ENCODE measurements around the gene MORN4.
A peak's percentile ranks its signal among the peaks of the same experiment; 100 is the strongest.

Gene MORN4

DNA sequence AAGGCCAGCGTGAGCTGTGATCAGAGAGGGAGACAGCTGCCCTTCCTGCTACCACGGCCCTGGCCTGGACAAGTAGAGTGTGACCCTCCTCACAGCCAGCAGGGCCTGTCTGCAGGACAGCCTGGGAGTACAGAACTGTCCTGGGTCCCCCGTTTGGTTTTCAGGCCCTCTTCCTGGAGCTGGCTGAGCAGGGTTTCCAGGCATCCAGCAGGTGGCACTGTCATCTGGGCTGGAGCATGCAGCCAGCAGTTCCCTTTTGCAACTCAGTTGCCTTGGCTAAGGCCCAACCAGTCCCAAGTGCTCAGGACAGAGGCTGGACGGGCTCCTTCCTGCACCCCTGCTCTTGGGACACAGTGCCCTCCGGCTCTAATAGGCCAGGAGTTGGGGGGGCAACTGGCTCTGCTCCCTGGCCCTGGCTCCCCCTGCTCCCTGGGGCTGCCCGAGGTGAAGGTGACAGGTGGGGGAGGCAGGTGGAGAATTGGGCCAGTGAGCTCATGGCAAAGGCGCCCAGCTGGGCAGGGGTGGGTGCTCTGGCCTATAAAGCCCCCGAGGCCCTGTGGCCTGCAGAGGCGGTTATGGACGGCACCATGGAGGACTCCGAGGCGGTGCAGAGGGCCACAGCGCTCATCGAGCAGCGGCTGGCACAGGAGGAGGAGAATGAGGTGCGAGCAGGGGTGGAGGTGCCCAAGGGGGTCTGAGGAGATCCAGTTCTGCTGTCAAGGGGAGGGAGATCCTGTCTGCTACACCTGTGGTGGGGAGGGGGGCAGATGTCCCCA is 60.9 kb downstream of the MORN4 start, which contains the start of gene ANKRD2:
Gene ANKRD2 (plus strand): TSS at position 566 of the 776 bp plus-strand sequence. CDS start 10 bp downstream, at position 576.
- H3K36me3 ChIP-seq (ENCODE audit: insufficient read depth), result no peaks in the 10 kb centered on the region
- H3K27ac ChIP-seq, result no peak within 1 kb of the TSS
- no peaks in the 10 kb centered on the region for H3K4me1 ChIP-seq (ENCODE audit: low read depth, poor library complexity, severe bottlenecking)
- H3K4me2 ChIP-seq, result no peak within 1 kb of the TSS
- TF ChIP-seq CTCF (conservative IDR thresholded peaks at IDR 0.05; ENCODE audit: low read depth, low read length), result peak; percentile 75
- no peaks in the 10 kb centered on the region for H3K27me3 ChIP-seq (ENCODE audit: insufficient read depth, low read depth)
- H3K9ac ChIP-seq, result no peak within 1 kb of the TSS
- no peaks in the 10 kb centered on the region for H4K20me1 ChIP-seq (ENCODE audit: insufficient read depth)
- H3K79me2 ChIP-seq (ENCODE audit: insufficient read depth, low read depth), result no peaks in the 10 kb centered on the region
- no peak within 1 kb of the TSS for H3K4me3 ChIP-seq (IDR thresholded peaks at IDR 0.05; ENCODE audit: insufficient read depth, low read depth, low read length)
- peak within 1 kb of the TSS; percentile 25; the same call in 1 of the 2 replicates for H2AFZ ChIP-seq (ENCODE audit: low read depth)

DNA sequence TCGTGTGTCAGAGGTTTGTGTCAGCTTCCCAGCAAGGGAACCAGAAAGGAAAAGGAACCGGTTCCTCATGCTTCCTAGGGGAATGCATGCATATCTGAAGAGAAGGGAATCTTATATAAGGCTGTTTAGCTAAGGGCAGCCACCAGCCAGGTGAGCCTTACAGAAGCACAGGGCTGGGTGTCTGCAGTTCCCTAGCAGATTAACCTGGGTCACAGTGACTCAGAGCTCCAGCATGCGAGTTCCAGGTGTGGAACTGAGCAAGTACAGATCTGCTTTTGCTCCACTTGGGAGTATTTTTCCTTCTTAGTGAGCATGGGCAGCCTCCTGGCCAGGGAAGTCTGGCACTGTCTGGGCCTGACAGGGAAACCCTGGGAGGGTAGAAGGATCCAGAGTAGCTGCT is 61.7 kb downstream of the MORN4 start:
- Histone ChIP-seq H3K36me3 (ENCODE audit: insufficient read depth) (no peaks in the 10 kb centered on the region), H3K4me3 (IDR thresholded peaks at IDR 0.05; ENCODE audit: insufficient read depth, low read depth, low read length) (no peak overlapping the region), H4K20me1 (ENCODE audit: insufficient read depth) (no peaks in the 10 kb centered on the region), H3K9ac (no peak overlapping the region), H3K27ac (no peak overlapping the region), H3K79me2 (ENCODE audit: insufficient read depth, low read depth) (no peaks in the 10 kb centered on the region), H3K4me1 (ENCODE audit: low read depth, poor library complexity, severe bottlenecking) (no peaks in the 10 kb centered on the region), H3K27me3 (ENCODE audit: insufficient read depth, low read depth) (no peaks in the 10 kb centered on the region), H2AFZ (ENCODE audit: low read depth) (peak overlapping the region; percentile 25; the same call in 1 of the 2 replicates), H3K4me2 (no peak overlapping the region)
- no peak for TF ChIP-seq CTCF (conservative IDR thresholded peaks at IDR 0.05; ENCODE audit: low read depth, low read length)

DNA sequence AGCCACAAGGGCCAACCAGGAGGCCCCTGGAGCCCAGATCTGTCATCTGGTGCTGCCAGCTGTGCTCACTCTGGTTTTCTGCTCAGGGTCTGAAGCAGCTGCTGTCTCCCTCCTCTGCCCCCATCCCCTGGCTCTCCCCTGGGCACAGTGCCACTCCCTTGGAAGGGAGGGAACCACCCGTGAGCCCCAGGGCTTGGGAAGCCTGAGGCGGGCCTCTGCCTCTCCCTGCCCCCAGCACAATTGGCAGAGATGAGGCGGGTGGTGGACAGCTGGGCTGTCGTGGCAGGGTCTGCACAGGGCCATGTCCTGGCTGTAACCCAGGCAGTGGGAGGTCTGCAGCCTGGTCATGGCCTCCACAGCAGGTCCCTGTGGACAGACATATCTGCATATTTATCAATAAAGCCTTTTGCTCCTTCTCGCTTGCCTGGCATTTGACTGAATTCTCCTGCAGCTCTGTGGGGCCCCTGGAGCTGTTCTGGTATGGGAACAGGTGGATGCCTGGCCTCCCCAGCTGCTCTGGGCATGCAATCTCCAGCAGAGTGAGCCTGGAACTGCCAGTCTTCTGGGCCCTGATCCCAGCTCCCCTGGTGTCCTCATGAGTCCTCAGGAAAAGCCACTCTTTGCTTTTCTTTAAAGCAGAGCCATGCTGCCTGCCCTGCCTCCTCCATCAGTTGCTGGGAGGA is 62.4 kb downstream of the MORN4 start:
- no peak overlapping the region for H3K9ac ChIP-seq
- TF ChIP-seq CTCF (conservative IDR thresholded peaks at IDR 0.05; ENCODE audit: low read depth, low read length), result no peak

DNA sequence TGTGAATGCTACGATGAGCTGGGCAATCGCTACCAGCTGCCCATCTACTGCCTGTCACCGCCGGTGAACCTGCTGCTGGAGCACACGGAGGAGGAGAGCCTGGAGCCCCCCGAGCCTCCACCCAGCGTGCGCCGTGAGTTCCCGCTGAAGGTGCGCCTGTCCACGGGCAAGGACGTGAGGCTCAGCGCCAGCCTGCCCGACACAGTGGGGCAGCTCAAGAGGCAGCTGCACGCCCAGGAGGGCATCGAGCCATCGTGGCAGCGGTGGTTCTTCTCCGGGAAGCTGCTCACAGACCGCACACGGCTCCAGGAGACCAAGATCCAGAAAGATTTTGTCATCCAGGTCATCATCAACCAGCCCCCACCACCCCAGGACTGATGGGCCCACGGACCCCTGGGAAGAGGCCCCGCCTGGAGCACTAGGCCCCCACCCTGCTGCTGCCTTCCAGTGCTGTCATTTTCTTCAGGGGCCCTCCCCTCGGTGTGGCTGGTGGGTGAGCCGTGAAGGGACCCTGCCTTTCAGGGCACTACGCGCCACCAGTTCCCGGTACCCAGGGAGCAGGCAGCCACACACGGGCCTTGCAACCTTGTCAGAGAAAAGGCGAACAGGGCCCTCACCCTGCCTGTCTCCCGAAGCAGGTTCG is 63.0 kb downstream of the MORN4 start:
- Histone ChIP-seq H3K9ac (no peak overlapping the region), H3K79me2 (ENCODE audit: insufficient read depth, low read depth) (no peaks in the 10 kb centered on the region), H3K4me3 (IDR thresholded peaks at IDR 0.05; ENCODE audit: insufficient read depth, low read depth, low read length) (no peak overlapping the region), H3K4me1 (ENCODE audit: low read depth, poor library complexity, severe bottlenecking) (no peaks in the 10 kb centered on the region), H2AFZ (ENCODE audit: low read depth) (no peak overlapping the region), H3K27me3 (ENCODE audit: insufficient read depth, low read depth) (no peaks in the 10 kb centered on the region), H3K27ac (no peak overlapping the region), H3K4me2 (no peak overlapping the region), H4K20me1 (ENCODE audit: insufficient read depth) (no peaks in the 10 kb centered on the region), H3K36me3 (ENCODE audit: insufficient read depth) (no peaks in the 10 kb centered on the region)
- TF ChIP-seq CTCF (conservative IDR thresholded peaks at IDR 0.05; ENCODE audit: low read depth, low read length), result no peak

More for the DNA sequence above, 62.4 kb downstream of the MORN4 start:
- Histone ChIP-seq H3K4me3 (IDR thresholded peaks at IDR 0.05; ENCODE audit: insufficient read depth, low read depth, low read length) (no peak overlapping the region), H4K20me1 (ENCODE audit: insufficient read depth) (no peaks in the 10 kb centered on the region), H3K4me1 (ENCODE audit: low read depth, poor library complexity, severe bottlenecking) (no peaks in the 10 kb centered on the region), H3K4me2 (no peak overlapping the region), H3K27ac (no peak overlapping the region), H3K27me3 (ENCODE audit: insufficient read depth, low read depth) (no peaks in the 10 kb centered on the region), H3K79me2 (ENCODE audit: insufficient read depth, low read depth) (no peaks in the 10 kb centered on the region), H2AFZ (ENCODE audit: low read depth) (no peak overlapping the region), H3K36me3 (ENCODE audit: insufficient read depth) (no peaks in the 10 kb centered on the region)

Data from KMS-11 (cell line).